ENCODE results near the gene PPARD.
"Not testable (repeated sequence)": the region's sequence is repeated elsewhere in the genome, so short reads cannot be mapped to it uniquely, and the experiment has no call there.

PPARD gene

GRCh38 chr6:35312076-35312800 lies 30.1 kb upstream of the PPARD start:
- no peak for DNase-seq (ENCODE audit: low read depth)

- DNase-seq (ENCODE audit: low read depth) = no peak
These were observed 29.6 kb upstream of the PPARD start for GRCh38 chr6:35312807-35313206.

GRCh38 chr6:35317483-35318195 lies 24.7 kb upstream of the PPARD start:
- DNase-seq (ENCODE audit: low read depth) = no peak

- DNase-seq (ENCODE audit: low read depth) = no peak
These were observed 23.9 kb upstream of the PPARD start for GRCh38 chr6:35318196-35319171.

GRCh38 chr6:35319346-35320030 lies 22.9 kb upstream of the PPARD start:
- no peak for DNase-seq (ENCODE audit: low read depth)

- DNase-seq (ENCODE audit: low read depth) = no peak
These were observed 22.3 kb upstream of the PPARD start for GRCh38 chr6:35320031-35320410.

GRCh38 chr6:35321091-35321490 lies 21.3 kb upstream of the PPARD start:
- DNase-seq (ENCODE audit: low read depth) = no peak

- peak; percentile 67 for DNase-seq (ENCODE audit: low read depth)
These were observed 14.9 kb upstream of the PPARD start for GRCh38 chr6:35327349-35328027.

GRCh38 chr6:35328108-35328723 lies 14.1 kb upstream of the PPARD start:
- no peak for DNase-seq (ENCODE audit: low read depth)

- DNase-seq (ENCODE audit: low read depth) = not testable (repeated sequence)
These were observed 13.4 kb upstream of the PPARD start for GRCh38 chr6:35328965-35329364.

GRCh38 chr6:35330541-35331119 lies 11.7 kb upstream of the PPARD start:
- no peak for DNase-seq (ENCODE audit: low read depth)

GRCh38 chr6:35332074-35332887 lies 10.1 kb upstream of the PPARD start:
- DNase-seq (ENCODE audit: low read depth) = peak; percentile 74

- no peak for DNase-seq (ENCODE audit: low read depth)
These were observed 801 bp upstream of the PPARD start for GRCh38 chr6:35341557-35341956.

- no peak for DNase-seq (ENCODE audit: low read depth)
These were observed 905 bp downstream of the PPARD start for GRCh38 chr6:35343092-35343834.

GRCh38 chr6:35343835-35344550 lies 1.6 kb downstream of the PPARD start:
- no peak for DNase-seq (ENCODE audit: low read depth)

- DNase-seq (ENCODE audit: low read depth) = no peak
These were observed 9.1 kb downstream of the PPARD start for GRCh38 chr6:35351422-35351821.

- no peak for DNase-seq (ENCODE audit: low read depth)
These were observed 10.4 kb downstream of the PPARD start for GRCh38 chr6:35352735-35353134.

Data from activated T-helper 1 cell treated with Interleukin-2 at 50 U/mL for 16 hours (primary cell).